ENCODE data around the gene ZNF142. TPM values are rescaled to one million over a fixed set of nuclear protein-coding genes. Genes with fewer than 3 reads are reported as not detected.

ZNF142 gene
- total and polyA plus RNA-seq, 2 of the 8 experiments (the other 6 are each of a cell fraction or from before 2014, with no cell fraction given) = 9.4 to 32.5 TPM

GRCh38 chr2:218644721-218645120 is 14.7 kb downstream of the ZNF142 start:
- ChIA-PET POLR2A (ENCODE audit: partially characterized antibody) (interaction anchor here (2.2 to 3.5 kb wide), 3 partner anchors 9 to 66 kb away, joined by 6 to 13 read pairs (median 9); partner anchors contain the start of genes BCS1L and ZNF142), CTCF (ENCODE audit: partially characterized antibody) (interaction anchor here (1.2 to 1.7 kb wide), 3 partner anchors 13 to 67 kb away, joined by 4 to 5 read pairs (median 4); no protein-coding TSS in a partner anchor)

More at GRCh38 chr2:218644721-218645120, 14.7 kb downstream of the ZNF142 start:
- Histone ChIP-seq H3K9me3 (ENCODE audit: insufficient read depth in 2 of 2, low read depth in 1 of 2, low read length in 1 of 2) (no peaks in the 10 kb centered on the region), H3K79me1 (ENCODE audit: low read depth, low read length) (no peaks in the 10 kb centered on the region), H3K23ac (ENCODE audit: insufficient read length) (no peak overlapping the region), H2BK12ac (ENCODE audit: low read depth, low read length) (no peak overlapping the region), H3K9ac (replicated peaks in 1 of 4; ENCODE audit: extremely low read depth in 1 of 4, low read depth in 3 of 4, low read length in 3 of 4) (no peak overlapping the region), H2BK20ac (ENCODE audit: low read length) (no peak overlapping the region), H3K18ac (ENCODE audit: extremely low read depth, low read length) (no peak overlapping the region), H2BK120ac (replicated peaks; ENCODE audit: low read depth, low read length) (no peak overlapping the region), H3K4me2 (ENCODE audit: insufficient read depth in 1 of 2, low read depth in 2 of 2, low read length in 2 of 2) (no peak overlapping the region), H4K91ac (replicated peaks; ENCODE audit: insufficient read length, low read length) (no peak overlapping the region), H2AFZ (ENCODE audit: low read length) (no peak overlapping the region), H3K4ac (replicated peaks; ENCODE audit: insufficient read length, low read depth, low read length) (no peak overlapping the region), H3K27me3 (replicated peaks in 1 of 4; ENCODE audit: control insufficient read depth in 3 of 4, extremely low read depth in 1 of 4, insufficient read depth in 3 of 4, low read length in 3 of 4) (no peaks in the 10 kb centered on the region), H2BK15ac (ENCODE audit: low read length) (no peak overlapping the region), H3K4me1 (replicated peaks in 1 of 4; ENCODE audit: control insufficient read depth in 3 of 4, insufficient read depth in 4 of 4, low read length in 3 of 4) (no peaks in the 10 kb centered on the region), H4K20me1 (replicated peaks in 1 of 2; ENCODE audit: control insufficient read depth in 1 of 2, insufficient read depth in 2 of 2, low read length in 2 of 2) (peaks cover 2 to 13% of the 10 kb centered on the region in 2 experiments), H3K56ac (replicated peaks; ENCODE audit: insufficient read length, low read depth, low read length) (no peak overlapping the region), H3K27ac (ENCODE audit: low read depth, low read length) (no peak overlapping the region), H3K23me2 (ENCODE audit: low read depth, low read length) (no peaks in the 10 kb centered on the region), H3K4me3 (ENCODE audit: extremely low read depth in 1 of 4, insufficient read depth in 2 of 4, low read depth in 3 of 4, low read length in 4 of 4) (no peak overlapping the region), H4K8ac (ENCODE audit: extremely low read depth, insufficient read depth, low read length) (no peak overlapping the region), H2AK5ac (ENCODE audit: low read depth, low read length) (no peak overlapping the region), H2BK5ac (ENCODE audit: low read depth, low read length) (no peak overlapping the region), H4K5ac (ENCODE audit: insufficient read length, low read depth, low read length) (no peak overlapping the region), H3K79me2 (ENCODE audit: control insufficient read depth in 1 of 2, insufficient read depth in 2 of 2, low read length in 2 of 2) (no peaks in the 10 kb centered on the region; a peak in 1 of 4 replicates), H3K36me3 (ENCODE audit: control insufficient read depth in 2 of 4, insufficient read depth in 4 of 4, low read length in 3 of 4) (peaks cover 43 to 80% (median 71%) of the 10 kb centered on the region in 4 experiments), H3K14ac (ENCODE audit: insufficient read length) (no peak overlapping the region)
- WGBS, 2 experiments (ENCODE audit: extremely low coverage in 1 of 2, insufficient coverage in 1 of 2, insufficient read length in 1 of 2, insufficient replicate concordance in 2 of 2, low coverage in 1 of 2, low lambda C conversion rate in 2 of 2, missing lambda C conversion rate in 1 of 2) = 96% methylated on average over 11 of the region's 11 CpGs; no CpG with 5 or more reads in 1 of the 2 experiments
- FAIRE-seq = no peak
- no peak for DNase-seq (ENCODE audit: low read depth in 1 of 2, low spot score in 2 of 2)
- TF ChIP-seq RAD21 (IDR thresholded peaks at IDR 0.05 in 1 of 2, conservative IDR thresholded peaks at IDR 0.05 in 1 of 2; ENCODE audit: low read depth in 2 of 2, low read length in 2 of 2) (0 out of 4 replicates have a peak, but pooled peaks of 1 of the 2 experiments have one; percentile 5), MAX (IDR thresholded peaks at IDR 0.05) (no peak), CTCF (IDR thresholded peaks at IDR 0.05; ENCODE audit: control extremely low read depth in 1 of 3, insufficient read depth in 1 of 3, low read depth in 1 of 3, low read length in 3 of 3) (peak in 1 of 3 experiments; percentile 6; a peak in 1 of 4 replicates), E2F6 (IDR thresholded peaks at IDR 0.05) (no peak)

All from H1 (cell line).